Left ventricle myocardium superior (tissue), 1 donor: ENCODE results near the gene NUBPL. TPM values are rescaled to one million over a fixed set of nuclear protein-coding genes. Genes with fewer than 3 reads are reported as not detected.

Source experiments
- ATAC-seq: fragments of 200-7000 bp; cut with Tn5 transposase; one replicate; pipeline ENCODE4 v1.9.1; 2020; ENCODE audit warnings: mild to moderate bottlenecking, moderate library complexity
- DNase-seq: peaks from one replicate; pipeline ENCODE4 v3.0.0-alpha.2; 2020
- intact Hi-C: fragments of 100-400 bp; cut with micrococcal nuclease; formaldehyde crosslinking; loops from one replicate; pipeline ENCODE4 v1.11.0; 2022
- long read RNA-seq: library from polyadenylated mRNA; unstranded; transcript quantifications from one replicate; pipeline ENCODE4 v2.0.0, GENCODE V29; 2021
- total RNA-seq: library from RNA; stranded (reverse); fragmentation: NEBNext Ultra II Directional; extraction: Animal tissue kit (Norgen Biotek cat#: 25700); gene quantifications from one replicate; pipeline ENCODE4 v1.2.1, GENCODE V29; 2021
- donor health status: DM: no; HTN: yes; CAD: no; lungs with severe emphysema.

Gene NUBPL
- total RNA-seq, result 32.6 TPM
- long read RNA-seq, transcript NUBPL-201 (11 exons, 3,049 nt), result major isoform, 32 of 45 reads
- long read RNA-seq, partial matches to known transcripts, result 6 of 45 reads
- long read RNA-seq, other reads (novel, unspliced or antisense), result 7 of 45 reads

GRCh38 chr14:31561155-31561846 lies at the start of gene NUBPL:
NUBPL (plus strand) TSS chr14:31561404; CDS start chr14:31561440, 36 bp downstream.
- DNase-seq (peak; percentile 98), ATAC-seq (peak; percentile 98)
- intact Hi-C loops, result no loop called here

- intact Hi-C loops, result no loop called here
- ATAC-seq, result no peak
- DNase-seq, result no peak
Measured at GRCh38 chr14:31527087-31527486, 34.1 kb upstream of the NUBPL start.

GRCh38 chr14:31527546-31527945 lies 33.7 kb upstream of the NUBPL start:
- intact Hi-C loops, result no loop called here
- no peak for ATAC-seq
- no peak for DNase-seq

GRCh38 chr14:31529053-31529452 lies 32.2 kb upstream of the NUBPL start:
- intact Hi-C loops, result no loop called here
- ATAC-seq (no peak), DNase-seq (no peak)

GRCh38 chr14:31530136-31530535 lies 31.1 kb upstream of the NUBPL start:
- DNase-seq, result no peak
- no peak for ATAC-seq
- intact Hi-C loops, result no loop called here

- DNase-seq, result no peak
- intact Hi-C loops, result no loop called here
Measured at GRCh38 chr14:31536201-31536960, 24.8 kb upstream of the NUBPL start.

GRCh38 chr14:31541702-31542101 lies 19.5 kb upstream of the NUBPL start:
- no peak for ATAC-seq
- no peak for DNase-seq
- intact Hi-C loops, result no loop called here

More at GRCh38 chr14:31536201-31536960, 24.8 kb upstream of the NUBPL start:
- ATAC-seq, result no peak

- ATAC-seq, result no peak
- intact Hi-C loops, result no loop called here
- DNase-seq, result no peak
Measured at GRCh38 chr14:31543969-31544799, 17.0 kb upstream of the NUBPL start.

- intact Hi-C loops, result no loop called here
- no peak for ATAC-seq
Measured at GRCh38 chr14:31544816-31545215, 16.4 kb upstream of the NUBPL start.

GRCh38 chr14:31545328-31545727 lies 15.9 kb upstream of the NUBPL start:
- intact Hi-C loops, result no loop called here
- no peak for ATAC-seq
- no peak for DNase-seq

More at GRCh38 chr14:31544816-31545215, 16.4 kb upstream of the NUBPL start:
- no peak for DNase-seq

- no peak for ATAC-seq
- DNase-seq, result no peak
- intact Hi-C loops, result no loop called here
Measured at GRCh38 chr14:31549817-31550216, 11.4 kb upstream of the NUBPL start.

GRCh38 chr14:31550589-31550988 lies 10.6 kb upstream of the NUBPL start:
- intact Hi-C loops, result no loop called here
- no peak for DNase-seq
- no peak for ATAC-seq

- DNase-seq (no peak), ATAC-seq (no peak)
- intact Hi-C loops, result no loop called here
Measured at GRCh38 chr14:31556191-31556590, 5.0 kb upstream of the NUBPL start.

- intact Hi-C loops, result no loop called here
- DNase-seq (no peak), ATAC-seq (no peak)
Measured at GRCh38 chr14:31559939-31560338, 1.3 kb upstream of the NUBPL start.

GRCh38 chr14:31560759-31561154 lies 447 bp upstream of the NUBPL start:
- ATAC-seq (peak; percentile 7), DNase-seq (no peak)
- intact Hi-C loops, result no loop called here

- ATAC-seq, result no peak
- no peak for DNase-seq
- intact Hi-C loops, result no loop called here
Measured at GRCh38 chr14:31564194-31564593, 3.0 kb downstream of the NUBPL start.

- ATAC-seq, result no peak
- intact Hi-C loops, result no loop called here
- DNase-seq, result no peak
Measured at GRCh38 chr14:31566456-31566855, 5.3 kb downstream of the NUBPL start.

GRCh38 chr14:31567655-31568054 lies 6.5 kb downstream of the NUBPL start:
- intact Hi-C loops, result no loop called here
- ATAC-seq (no peak), DNase-seq (no peak)

GRCh38 chr14:31568161-31568560 lies 7.0 kb downstream of the NUBPL start:
- no peak for DNase-seq
- ATAC-seq, result no peak
- intact Hi-C loops, result no loop called here

- no peak for DNase-seq
- no peak for ATAC-seq
- intact Hi-C loops, result no loop called here
Measured at GRCh38 chr14:31568671-31569070, 7.5 kb downstream of the NUBPL start.
